ENCODE results near the gene EDAR. TPM values are rescaled to one million over a fixed set of nuclear protein-coding genes. Genes with fewer than 3 reads are reported as not detected.

Gene EDAR
- total RNA-seq, 1 donor from 2014 or later, result not detected

- no peak overlapping the region for H2AFZ ChIP-seq (ENCODE audit: low read depth, low read length)
- H3K27me3 ChIP-seq (ENCODE audit: insufficient read depth, low read length), result peaks cover 9% of the 10 kb centered on the region
- H3K4me1 ChIP-seq (ENCODE audit: insufficient read depth, low read length), result no peaks in the 10 kb centered on the region
- no peak overlapping the region for H3K4me2 ChIP-seq (ENCODE audit: low read length)
- TF ChIP-seq CTCF (IDR thresholded peaks at IDR 0.05; ENCODE audit: insufficient read depth, low read depth, low read length) (no peak), EZH2 (IDR thresholded peaks at IDR 0.05; ENCODE audit: insufficient read depth, low read length) (no peak)
- no peaks in the 10 kb centered on the region for H3K9me3 ChIP-seq (ENCODE audit: insufficient read depth, low read depth, low read length)
- no peak overlapping the region for H3K9ac ChIP-seq (ENCODE audit: low read length)
- Mint-ChIP-seq H3K36me3 (ENCODE audit: low read depth, unreplicated experiment) (no peaks in the 10 kb centered on the region), H3K4me1 (ENCODE audit: low read depth, unreplicated experiment) (peaks cover 5% of the 10 kb centered on the region), H3K27me3 (ENCODE audit: low read depth, unreplicated experiment) (peaks cover 23% of the 10 kb centered on the region), H3K9me3 (ENCODE audit: unreplicated experiment) (peaks cover 12% of the 10 kb centered on the region), H3K4me3 (ENCODE audit: unreplicated experiment) (no peak overlapping the region), H3K27ac (ENCODE audit: unreplicated experiment) (no peak overlapping the region)
- no peak for DNase-seq (ENCODE audit: low read depth)
- no peaks in the 10 kb centered on the region for H4K20me1 ChIP-seq (ENCODE audit: insufficient read depth, low read length)
- FAIRE-seq, result no peak
- no peak overlapping the region for H3K4me3 ChIP-seq (ENCODE audit: insufficient read depth, low read depth, low read length)
- no peaks in the 10 kb centered on the region for H3K79me2 ChIP-seq (ENCODE audit: insufficient read depth, low read length)
- no peak overlapping the region for H3K27ac ChIP-seq (ENCODE audit: low read depth, low read length)
- H3K36me3 ChIP-seq (ENCODE audit: insufficient read depth, low read length), result no peaks in the 10 kb centered on the region
Observed at GRCh38 chr2:108956375-108956774, 32.6 kb downstream of the EDAR start.

DNA sequence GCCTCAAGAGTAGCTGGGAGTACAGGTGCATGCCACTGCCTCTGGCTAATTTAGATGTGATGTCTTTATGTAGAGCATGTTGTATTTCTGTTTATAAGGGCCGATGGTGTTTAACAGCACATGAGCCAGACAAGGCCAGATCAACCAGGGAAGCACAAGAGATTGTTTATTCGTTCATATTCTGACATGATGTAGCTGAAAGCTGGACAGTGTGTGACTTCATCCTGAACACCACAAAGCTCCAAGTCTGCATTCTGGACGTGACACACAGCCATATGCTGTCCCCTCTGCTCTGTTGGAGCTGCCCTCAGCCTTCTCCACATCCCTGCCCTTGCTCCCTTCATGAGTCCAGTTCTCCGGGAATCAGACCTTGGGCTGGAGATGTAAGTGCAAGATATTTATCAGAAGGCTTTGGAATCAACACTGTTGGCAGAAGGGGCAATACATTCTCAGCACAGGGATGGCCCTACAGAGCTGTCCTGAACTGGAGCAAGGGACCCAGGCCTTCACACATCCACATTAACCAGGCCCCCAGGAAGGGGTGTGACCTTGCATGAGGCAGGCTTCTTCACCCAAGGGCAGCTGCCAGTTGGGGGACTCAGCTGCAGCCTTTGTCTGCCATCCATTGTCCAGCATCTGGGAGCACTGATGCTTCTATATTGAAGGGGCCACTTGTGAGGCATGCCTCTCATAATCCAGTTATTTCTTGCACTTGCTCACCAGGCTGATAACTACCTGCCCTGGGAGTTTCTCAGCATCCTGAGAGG lies 38.5 kb downstream of the EDAR start:
- H3K36me3 ChIP-seq (ENCODE audit: insufficient read depth, low read length), result no peaks in the 10 kb centered on the region
- H4K20me1 ChIP-seq (ENCODE audit: insufficient read depth, low read length), result no peaks in the 10 kb centered on the region
- H2AFZ ChIP-seq (ENCODE audit: low read depth, low read length), result no peak overlapping the region
- no peak overlapping the region for H3K9ac ChIP-seq (ENCODE audit: low read length)
- no peaks in the 10 kb centered on the region for H3K79me2 ChIP-seq (ENCODE audit: insufficient read depth, low read length)
- TF ChIP-seq EZH2 (IDR thresholded peaks at IDR 0.05; ENCODE audit: insufficient read depth, low read length) (no peak), CTCF (IDR thresholded peaks at IDR 0.05; ENCODE audit: insufficient read depth, low read depth, low read length) (no peak)
- H3K27me3 Mint-ChIP-seq (ENCODE audit: low read depth, unreplicated experiment), result peaks cover 12% of the 10 kb centered on the region
- no peak overlapping the region for H3K4me2 ChIP-seq (ENCODE audit: low read length)
- no peaks in the 10 kb centered on the region for H3K4me1 Mint-ChIP-seq (ENCODE audit: low read depth, unreplicated experiment)
- H3K4me1 ChIP-seq (ENCODE audit: insufficient read depth, low read length), result no peaks in the 10 kb centered on the region
- peaks cover 26% of the 10 kb centered on the region for H3K9me3 Mint-ChIP-seq (ENCODE audit: unreplicated experiment)
- no peak overlapping the region for H3K27ac ChIP-seq (ENCODE audit: low read depth, low read length)
- H3K4me3 ChIP-seq (ENCODE audit: insufficient read depth, low read depth, low read length), result no peak overlapping the region
- H3K27ac Mint-ChIP-seq (ENCODE audit: unreplicated experiment), result no peak overlapping the region
- no peak overlapping the region for H3K4me3 Mint-ChIP-seq (ENCODE audit: unreplicated experiment)
- DNase-seq (ENCODE audit: low read depth) (no peak), FAIRE-seq (no peak)
- H3K36me3 Mint-ChIP-seq (ENCODE audit: low read depth, unreplicated experiment), result no peaks in the 10 kb centered on the region
- H3K9me3 ChIP-seq (ENCODE audit: insufficient read depth, low read depth, low read length), result peaks cover 7% of the 10 kb centered on the region
- peaks cover 3% of the 10 kb centered on the region for H3K27me3 ChIP-seq (ENCODE audit: insufficient read depth, low read length)

Measured in astrocyte (in vitro differentiated cells and primary cell).